ENCODE results near the gene ATXN2L.

Gene ATXN2L

DNA sequence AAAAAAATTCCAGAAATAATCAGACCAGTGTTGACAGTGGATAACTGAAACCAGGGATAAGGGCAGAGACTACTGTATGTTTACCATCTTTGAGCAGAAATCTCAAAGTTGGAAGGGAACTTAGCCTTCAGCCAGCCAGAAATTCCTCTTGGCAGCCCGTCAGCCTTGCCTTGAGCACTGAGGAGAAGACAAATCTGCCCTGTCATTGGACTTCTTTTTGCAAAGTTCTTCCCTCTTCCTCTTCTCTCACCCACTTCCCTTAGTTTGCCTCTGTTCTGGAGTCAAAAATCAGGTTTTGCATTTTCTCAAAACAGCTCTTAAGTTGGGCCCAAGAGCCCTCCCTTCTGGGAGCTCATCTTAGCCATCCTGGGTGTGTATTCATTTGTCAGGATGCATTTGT, 17.1 kb downstream of the ATXN2L start:
- CTCF ChIA-PET: interaction anchor here (0.7 kb wide), 1 partner anchor 10 kb away, joined by 4 read pairs; no protein-coding TSS in a partner anchor
- TF ChIP-seq REPIN1 (tag by site-specific recombination; IDR thresholded peaks at IDR 0.05; ENCODE audit: low read depth) (no peak), ZFHX2 (tag by site-specific recombination; conservative IDR thresholded peaks at IDR 0.05) (no peak), IKZF3 (tag by site-specific recombination; IDR thresholded peaks at IDR 0.05) (0 out of 2 replicates have a peak, but pooled peaks have one; percentile 25), ZNF600 (tag by site-specific recombination; IDR thresholded peaks at IDR 0.05) (peak; percentile 45; the same call in 1 of the 2 replicates), PRDM1 (tag by site-specific recombination; IDR thresholded peaks at IDR 0.05) (no peak), YY1 (tag by site-specific recombination; IDR thresholded peaks at IDR 0.05) (no peak), SETDB1 (IDR thresholded peaks at IDR 0.05; ENCODE audit: insufficient read length, low read length) (no peak), BCL11A (tag by site-specific recombination; IDR thresholded peaks at IDR 0.05; ENCODE audit: low read depth) (no peak), ZBTB17 (tag by site-specific recombination; IDR thresholded peaks at IDR 0.05) (0 out of 2 replicates have a peak, but pooled peaks have one; percentile 42), ZNF132 (tag by site-specific recombination; IDR thresholded peaks at IDR 0.05; ENCODE audit: borderline replicate concordance) (no peak)
- POLR2A ChIA-PET: interaction anchor here (1.0 kb wide), 1 partner anchor 15 kb away, joined by 4 read pairs; no protein-coding TSS in a partner anchor
- Histone ChIP-seq H3K9me3 (ENCODE audit: control insufficient read depth, insufficient read depth, low read depth, low read length) (no peaks in the 10 kb centered on the region), H3K36me3 (ENCODE audit: control insufficient read depth in 2 of 2, insufficient read depth in 1 of 2, low read length in 2 of 2) (peaks cover 9 to 74% of the 10 kb centered on the region in 2 experiments; a peak in 2 of 3 replicates), H3K27ac (ENCODE audit: extremely low read depth, low read depth, low read length) (0 out of 2 replicates have a peak overlapping the region, but pooled peaks have one; percentile 31), H3K4me3 (ENCODE audit: low read depth, low read length) (no peak overlapping the region), H3K4me1 (ENCODE audit: control insufficient read depth, insufficient read depth, low read length) (no peaks in the 10 kb centered on the region)

DNA sequence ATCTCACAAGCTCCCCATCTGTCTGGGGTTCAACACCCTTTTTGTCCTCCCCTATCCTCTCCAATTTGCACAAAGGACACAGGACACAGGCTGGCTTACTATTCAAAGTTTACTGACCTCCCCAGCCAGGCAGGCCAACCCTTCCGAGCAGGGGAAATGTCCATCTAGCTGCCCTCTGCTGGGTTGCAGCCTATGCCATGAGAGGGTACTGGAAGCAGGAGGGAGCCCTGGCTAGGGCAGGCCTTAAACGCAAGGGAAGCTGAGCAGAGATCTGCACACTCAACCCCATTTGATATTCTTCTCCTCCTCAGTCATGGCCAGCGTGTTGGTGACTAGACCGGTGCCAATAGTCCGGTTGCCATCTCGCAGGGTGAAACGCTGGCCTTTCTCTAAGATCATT, 19.9 kb downstream of the ATXN2L start:
- Histone ChIP-seq H3K4me3 (ENCODE audit: low read depth, low read length) (no peak overlapping the region), H3K4me1 (ENCODE audit: control insufficient read depth, insufficient read depth, low read length) (no peaks in the 10 kb centered on the region), H3K36me3 (ENCODE audit: control insufficient read depth in 2 of 2, insufficient read depth in 1 of 2, low read length in 2 of 2) (peaks cover 3 to 53% of the 10 kb centered on the region in 2 experiments; a peak in 2 of 3 replicates), H3K27ac (ENCODE audit: extremely low read depth, low read depth, low read length) (no peak overlapping the region), H3K9me3 (ENCODE audit: control insufficient read depth, insufficient read depth, low read depth, low read length) (no peaks in the 10 kb centered on the region)
- ChIA-PET POLR2A (interaction anchor here (0.7 to 1.5 kb wide), 5 partner anchors 11 to 131 kb away, joined by 3 to 7 read pairs (median 4); partner anchors contain the start of gene ATXN2L), CTCF (interaction anchor here (0.7 to 1.3 kb wide), 2 partner anchors 17 to 22 kb away, joined by 3 read pairs; no protein-coding TSS in a partner anchor)
- TF ChIP-seq, protein P1, sequence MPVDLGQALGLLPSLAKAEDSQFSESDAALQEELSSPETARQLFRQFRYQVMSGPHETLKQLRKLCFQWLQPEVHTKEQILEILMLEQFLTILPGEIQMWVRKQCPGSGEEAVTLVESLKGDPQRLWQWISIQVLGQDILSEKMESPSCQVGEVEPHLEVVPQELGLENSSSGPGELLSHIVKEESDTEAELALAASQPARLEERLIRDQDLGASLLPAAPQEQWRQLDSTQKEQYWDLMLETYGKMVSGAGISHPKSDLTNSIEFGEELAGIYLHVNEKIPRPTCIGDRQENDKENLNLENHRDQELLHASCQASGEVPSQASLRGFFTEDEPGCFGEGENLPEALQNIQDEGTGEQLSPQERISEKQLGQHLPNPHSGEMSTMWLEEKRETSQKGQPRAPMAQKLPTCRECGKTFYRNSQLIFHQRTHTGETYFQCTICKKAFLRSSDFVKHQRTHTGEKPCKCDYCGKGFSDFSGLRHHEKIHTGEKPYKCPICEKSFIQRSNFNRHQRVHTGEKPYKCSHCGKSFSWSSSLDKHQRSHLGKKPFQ (tag by site-specific recombination; IDR thresholded peaks at IDR 0.05): no peak
- 0 out of 2 replicates have a peak, but pooled peaks have one; percentile 14 for TF ChIP-seq ZBTB17 (tag by site-specific recombination; IDR thresholded peaks at IDR 0.05)
- TF ChIP-seq REPIN1 (tag by site-specific recombination; IDR thresholded peaks at IDR 0.05; ENCODE audit: low read depth): no peak
- TF ChIP-seq ZNF423 (tag by site-specific recombination; IDR thresholded peaks at IDR 0.05): no peak
- no peak for TF ChIP-seq ZNF660 (tag by site-specific recombination; IDR thresholded peaks at IDR 0.05)
- no peak for TF ChIP-seq BCL11A (tag by site-specific recombination; IDR thresholded peaks at IDR 0.05; ENCODE audit: low read depth)

DNA sequence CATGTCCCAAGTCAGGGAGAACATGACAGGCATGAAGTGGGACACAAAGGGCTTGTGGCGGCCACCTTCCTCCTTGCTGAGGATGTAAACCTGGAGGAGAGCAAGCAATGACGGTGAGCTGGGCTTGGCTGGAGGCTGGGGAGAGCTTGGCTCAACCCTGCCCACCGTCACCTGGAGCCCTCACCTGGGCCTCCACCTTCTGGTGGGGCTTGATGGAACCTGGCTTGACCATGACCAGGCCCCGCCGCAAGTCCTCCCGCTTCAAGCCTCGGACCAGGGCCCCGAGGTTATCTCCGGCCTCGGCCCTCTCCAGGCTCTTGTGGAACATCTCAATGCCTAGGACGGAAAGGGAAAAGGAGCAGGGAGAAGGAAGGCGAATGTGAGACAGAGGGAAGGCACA, 21.0 kb downstream of the ATXN2L start:
- no peak overlapping the region for H3K4me3 ChIP-seq (ENCODE audit: low read depth, low read length)
- H3K4me1 ChIP-seq (ENCODE audit: control insufficient read depth, insufficient read depth, low read length): no peaks in the 10 kb centered on the region
- peaks cover 3 to 42% of the 10 kb centered on the region in 2 experiments; a peak in 2 of 3 replicates for H3K36me3 ChIP-seq (ENCODE audit: control insufficient read depth in 2 of 2, insufficient read depth in 1 of 2, low read length in 2 of 2)
- CTCF ChIA-PET: interaction anchor here (0.6 kb wide), 1 partner anchor 96 kb away, joined by 3 read pairs; no protein-coding TSS in a partner anchor
- no peak overlapping the region for H3K27ac ChIP-seq (ENCODE audit: extremely low read depth, low read depth, low read length)
- H3K9me3 ChIP-seq (ENCODE audit: control insufficient read depth, insufficient read depth, low read depth, low read length): no peaks in the 10 kb centered on the region
- TF ChIP-seq ZSCAN30 (tag by site-specific recombination; IDR thresholded peaks at IDR 0.05) (no peak), ZNF174 (tag by site-specific recombination; IDR thresholded peaks at IDR 0.05) (no peak), RBAK (tag by site-specific recombination; IDR thresholded peaks at IDR 0.05) (no peak), SP3 (tag by site-specific recombination; IDR thresholded peaks at IDR 0.05) (no peak), ZNF311 (tag by site-specific recombination; IDR thresholded peaks at IDR 0.05; ENCODE audit: borderline replicate concordance) (no peak), YY2 (tag by site-specific recombination; IDR thresholded peaks at IDR 0.05) (no peak)
- TF ChIP-seq, protein P2, sequence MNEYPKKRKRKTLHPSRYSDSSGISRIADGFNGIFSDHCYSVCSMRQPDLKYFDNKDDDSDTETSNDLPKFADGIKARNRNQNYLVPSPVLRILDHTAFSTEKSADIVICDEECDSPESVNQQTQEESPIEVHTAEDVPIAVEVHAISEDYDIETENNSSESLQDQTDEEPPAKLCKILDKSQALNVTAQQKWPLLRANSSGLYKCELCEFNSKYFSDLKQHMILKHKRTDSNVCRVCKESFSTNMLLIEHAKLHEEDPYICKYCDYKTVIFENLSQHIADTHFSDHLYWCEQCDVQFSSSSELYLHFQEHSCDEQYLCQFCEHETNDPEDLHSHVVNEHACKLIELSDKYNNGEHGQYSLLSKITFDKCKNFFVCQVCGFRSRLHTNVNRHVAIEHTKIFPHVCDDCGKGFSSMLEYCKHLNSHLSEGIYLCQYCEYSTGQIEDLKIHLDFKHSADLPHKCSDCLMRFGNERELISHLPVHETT (tag by site-specific recombination; IDR thresholded peaks at IDR 0.05): no peak
- POLR2A ChIA-PET: interaction anchor here (1.1 to 4.7 kb wide), 3 partner anchors 20 to 130 kb away, joined by 6 to 72 read pairs (median 17); partner anchors contain the start of genes ATXN2L and SH2B1
